Adipose tissue (tissue), 3 donors: ENCODE measurements around the gene ARVCF. TPM values are rescaled to one million over a fixed set of nuclear protein-coding genes. Genes with fewer than 3 reads are reported as not detected.

Experiments used
- H3K27ac ChIP-seq: one replicate; pipeline ENCODE4 v1.5.1; 2013; ENCODE audit warnings: low read depth, low read length
- WGBS, 3 donors: extraction: QIAGEN DNeasy Blood & Tissue Kit; methylation state at CpG; one replicate each; pipeline ENCODE4 v1.1.7; 2013; 5-methylcytosine and 5-hydroxymethylcytosine counted together
- polyA plus RNA-seq, 3 donors: library from polyadenylated mRNA; stranded (reverse); fragments of 200-250 nt; gene quantifications; one replicate each; pipeline ENCODE4 v1.2.3, GENCODE V29; 2013
- donor health status: healthy with polysubstance abuse.
- donor health status: Bipolar disorder and iron deficiency.
- donor health status: healthy.

The ARVCF gene
- polyA plus RNA-seq, 3 donors = 4.0 to 9.8 (median 8.5) TPM

DNA sequence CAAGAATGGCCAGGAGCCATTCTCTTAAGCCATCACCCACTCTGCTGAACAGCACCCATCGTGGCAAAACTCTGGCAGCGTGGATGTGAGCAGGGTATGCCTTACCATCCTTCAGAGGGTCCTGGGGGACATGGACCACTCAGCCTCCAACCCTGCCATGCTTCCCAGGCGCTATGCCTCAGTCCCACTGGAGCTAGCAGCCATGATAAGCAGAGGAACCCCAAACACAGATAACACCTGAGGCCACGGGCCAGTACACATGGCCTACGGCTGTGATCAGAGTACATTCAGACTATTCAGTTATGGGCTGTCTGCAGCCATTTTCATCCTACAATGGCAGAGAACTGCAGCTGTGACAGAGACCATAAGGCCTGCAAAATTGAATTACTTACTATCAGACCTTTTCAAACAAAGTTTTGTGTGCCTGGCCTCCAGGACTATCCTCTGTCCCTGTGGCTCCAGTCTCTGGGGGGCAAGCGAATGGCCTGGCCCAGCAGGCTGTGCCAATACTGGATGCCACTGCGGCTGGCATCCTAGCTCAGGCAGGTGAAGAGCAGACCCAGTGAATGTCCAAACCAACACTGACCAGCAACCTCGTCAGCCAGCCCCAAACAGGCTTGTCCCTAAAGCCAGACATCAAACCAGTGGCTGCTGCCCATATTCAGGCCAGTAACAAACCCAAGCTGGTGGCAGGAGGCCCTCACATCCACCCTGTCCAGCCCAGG lies 6.9 kb downstream of the ARVCF start:
- 91 to 95% (median 93%) methylated on average over 8 of the region's 8 CpGs for WGBS, 3 donors
- H3K27ac ChIP-seq = no peak overlapping the region

DNA sequence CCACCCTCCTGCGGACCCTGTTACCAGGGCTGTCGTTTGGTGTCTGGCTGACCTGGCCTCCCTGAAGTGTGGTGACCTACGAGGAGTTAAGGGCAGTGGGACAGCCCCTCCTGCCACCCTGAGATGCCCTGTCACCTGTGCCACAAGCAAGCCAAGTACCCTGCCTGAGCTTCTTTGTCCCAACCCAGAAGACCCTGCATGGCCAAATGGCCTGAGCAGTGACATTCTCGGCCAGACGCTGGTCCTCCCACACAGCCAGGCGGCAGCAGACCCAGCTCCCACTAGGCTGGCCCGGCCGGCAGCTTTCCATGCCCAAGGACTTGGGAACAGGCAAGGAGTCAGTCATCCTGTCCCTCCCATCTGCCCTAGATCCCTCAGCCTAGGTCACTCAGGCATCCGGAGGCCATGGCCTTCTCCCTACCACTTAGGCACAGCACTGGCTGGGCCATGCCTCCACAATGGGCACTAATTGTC lies 7.6 kb downstream of the ARVCF start:
- no peak overlapping the region for H3K27ac ChIP-seq
- WGBS, 3 donors = 89 to 94% (median 94%) methylated on average over 9 of the region's 9 CpGs

DNA sequence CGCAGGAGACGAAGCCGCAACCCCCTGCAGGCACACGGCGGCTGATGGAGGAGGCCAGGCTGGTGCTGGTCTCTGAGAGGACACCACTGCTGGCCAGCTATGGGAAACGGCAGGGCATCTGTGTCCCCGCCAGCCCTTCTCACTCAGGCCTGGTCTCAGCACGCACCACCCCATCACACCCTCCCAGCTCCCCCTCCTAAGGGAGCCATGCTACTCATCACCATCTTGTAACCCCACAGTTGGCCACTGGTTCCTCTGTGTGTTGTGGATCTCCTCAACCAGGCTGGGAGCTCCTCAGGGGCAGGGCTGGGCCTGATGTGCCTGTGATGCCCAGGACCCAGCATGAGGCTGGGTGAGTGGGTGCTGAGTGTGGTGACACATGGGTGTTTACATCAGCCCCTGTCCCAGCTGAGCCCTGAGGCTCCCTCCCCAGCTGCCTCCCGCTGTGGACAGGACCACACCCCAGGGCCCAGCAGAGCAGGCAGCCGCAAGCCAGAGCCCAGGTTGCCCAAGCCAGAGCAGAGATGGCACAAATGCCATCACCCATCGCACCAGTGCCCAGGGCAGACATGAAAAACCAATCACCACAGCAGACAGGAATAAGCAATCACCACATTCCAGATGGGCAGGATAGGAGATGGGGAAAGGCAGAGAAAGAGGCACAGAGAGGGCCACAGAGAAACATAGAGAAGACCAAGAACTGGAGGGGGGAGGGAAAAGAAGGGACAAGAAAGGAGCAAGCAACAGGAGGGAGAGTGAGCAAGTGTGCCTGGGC lies 8.2 kb downstream of the ARVCF start:
- WGBS, 3 donors = 86 to 95% (median 89%) methylated on average over 11 of the region's 11 CpGs
- no peak overlapping the region for H3K27ac ChIP-seq

DNA sequence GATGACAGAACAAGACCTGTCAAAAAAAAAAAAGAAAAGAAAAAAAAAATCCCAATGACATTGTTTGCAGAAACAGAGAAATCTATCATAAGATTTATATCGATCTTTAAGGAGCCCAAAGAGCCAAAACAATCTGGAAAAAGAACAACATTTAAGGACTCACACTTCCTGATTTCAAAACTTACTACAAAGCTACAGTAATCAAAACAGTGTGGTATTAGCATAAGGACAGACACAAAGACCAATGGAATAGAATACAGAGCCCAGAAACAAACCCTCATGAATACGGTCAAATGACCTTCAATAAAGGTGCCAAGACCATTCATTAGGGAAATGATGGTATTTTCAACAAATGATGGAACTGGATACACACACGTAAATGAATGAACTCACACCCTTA lies 12.2 kb downstream of the ARVCF start:
- no peak overlapping the region for H3K27ac ChIP-seq
- WGBS, 3 donors = 94 to 98% (median 95%) methylated on average over 3 of the region's 3 CpGs

DNA sequence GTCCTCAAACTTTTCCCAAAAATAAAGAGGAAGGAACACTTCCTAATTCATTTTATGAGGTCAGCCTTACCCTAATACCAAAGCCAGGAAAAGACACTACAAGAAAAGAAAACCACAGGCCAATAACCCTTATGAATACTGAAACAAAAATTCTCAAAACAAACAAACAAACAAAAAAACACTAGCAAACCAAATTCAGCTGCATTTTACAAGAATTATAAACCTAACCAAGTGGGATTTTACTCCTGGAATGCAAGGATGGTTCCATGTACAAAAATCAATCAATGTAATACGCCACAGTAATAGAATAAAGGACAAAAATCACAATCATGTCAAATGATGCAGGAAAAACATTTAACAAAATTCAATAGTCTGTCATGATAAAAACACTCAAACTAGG lies 13.3 kb downstream of the ARVCF start:
- 96 to 97% (median 97%) methylated on average over 1 of the region's 1 CpG for whole genome bisulfite sequencing, 3 donors
- no peak overlapping the region for H3K27ac ChIP-seq

DNA sequence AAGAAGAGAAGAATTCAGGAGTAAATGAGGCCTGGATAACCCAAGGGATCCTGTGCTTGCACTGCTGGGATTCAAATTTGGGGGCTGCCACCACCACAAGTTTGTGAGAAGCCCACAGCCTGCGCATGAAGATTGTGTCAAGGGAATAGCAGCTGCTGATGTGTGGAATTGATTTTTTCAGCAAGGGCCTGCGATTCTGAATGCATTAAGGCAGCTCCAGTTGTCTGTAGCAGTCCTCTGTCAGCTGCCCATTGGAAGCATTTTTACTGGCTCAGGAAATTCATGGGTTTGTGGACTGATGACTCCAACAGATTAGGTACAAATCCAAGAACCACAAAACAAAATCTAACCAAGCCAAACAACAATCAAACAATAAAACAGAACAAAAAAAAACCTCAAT lies 14.0 kb downstream of the ARVCF start:
- H3K27ac ChIP-seq = no peak overlapping the region
- WGBS, 3 donors = 78 to 88% (median 84%) methylated on average over 2 of the region's 2 CpGs

DNA sequence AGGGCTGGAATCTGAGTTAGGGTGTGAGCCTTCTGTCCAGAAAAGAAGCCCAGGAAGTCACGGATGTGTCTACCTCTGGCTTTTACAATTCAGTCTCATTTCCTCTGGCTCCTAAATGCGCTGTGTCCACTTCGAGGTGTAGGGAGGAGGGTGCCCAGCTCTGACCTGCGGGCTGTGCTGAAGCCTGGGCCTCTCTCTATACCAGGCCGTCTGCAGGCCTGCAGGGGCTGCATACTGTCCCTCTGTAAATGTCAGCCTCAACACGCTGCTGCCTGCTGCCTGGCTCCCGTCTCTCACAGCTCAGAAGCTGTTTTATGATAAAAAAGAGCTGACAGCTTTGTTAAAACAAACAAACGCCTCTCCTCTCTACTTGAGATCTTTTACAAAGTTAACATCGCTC lies 14.5 kb downstream of the ARVCF start:
- 85 to 90% (median 88%) methylated on average over 9 of the region's 9 CpGs for whole genome bisulfite sequencing, 3 donors
- H3K27ac ChIP-seq = no peak overlapping the region

DNA sequence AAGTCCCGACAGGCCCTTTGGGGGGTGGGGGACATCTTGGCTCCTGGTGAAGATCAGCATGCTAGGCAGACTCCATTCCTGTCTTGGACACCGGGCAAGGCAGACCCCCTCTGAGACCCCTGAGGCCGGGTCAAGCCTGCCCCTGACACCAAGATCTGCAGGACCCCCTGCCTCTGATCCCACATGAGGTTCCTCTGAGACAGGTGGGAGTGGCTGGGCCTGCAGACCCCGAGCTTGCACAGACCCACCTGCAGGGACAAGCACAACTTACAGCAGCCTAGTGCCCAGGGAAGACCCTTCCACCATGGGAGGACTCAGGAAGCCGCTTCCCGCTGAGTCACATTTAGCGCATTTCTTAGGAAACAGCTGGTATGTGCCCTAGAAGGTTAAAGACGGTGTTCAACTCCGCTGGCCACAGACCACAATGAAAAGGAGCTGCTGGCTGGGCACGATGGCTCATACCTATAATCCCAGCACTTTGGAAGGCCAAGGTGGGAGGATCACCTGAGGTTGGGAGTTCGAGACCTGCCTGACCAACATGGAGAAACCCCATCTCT lies 15.5 kb downstream of the ARVCF start:
- 62 to 91% (median 64%) methylated on average over 11 of the region's 11 CpGs for WGBS, 3 donors
- H3K27ac ChIP-seq = no peak overlapping the region

DNA sequence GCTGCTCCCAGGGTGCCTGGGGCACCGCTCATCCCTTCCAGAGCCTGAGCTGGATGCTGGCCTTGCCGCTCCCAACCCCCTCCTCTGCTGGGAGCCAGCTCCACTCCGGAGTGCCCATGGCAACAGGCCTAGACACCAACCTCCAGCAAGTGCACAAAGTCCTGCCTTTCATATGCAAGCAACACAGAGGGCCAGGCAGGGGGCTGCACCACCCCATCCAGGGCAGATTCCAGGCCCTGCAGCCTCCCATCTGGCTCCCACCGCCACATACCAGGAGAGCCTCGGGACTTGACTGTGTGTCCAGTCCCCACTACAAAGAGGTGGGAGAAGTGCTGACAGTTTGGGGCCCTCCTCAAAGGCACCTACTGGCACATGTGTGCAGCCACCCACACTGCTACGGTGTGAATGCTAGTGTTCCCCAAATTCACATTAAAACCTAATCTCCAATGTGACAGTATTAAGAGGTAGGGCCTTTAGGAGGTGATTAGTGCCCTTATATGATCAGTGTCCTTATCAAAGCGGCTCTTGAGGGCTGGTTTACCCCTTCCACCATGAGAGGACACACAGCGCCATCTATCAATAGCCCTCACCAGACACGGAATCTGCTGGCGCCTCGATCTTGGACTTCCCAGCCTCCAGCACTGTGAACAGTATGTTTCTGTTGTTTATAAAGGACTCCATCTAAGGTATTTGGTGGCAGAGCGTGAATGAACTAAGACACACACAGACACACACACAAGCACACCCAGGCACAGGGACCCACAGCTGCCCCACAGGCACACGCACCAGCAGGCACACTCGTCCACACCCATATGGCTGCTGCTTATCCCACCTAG lies 16.2 kb downstream of the ARVCF start:
- WGBS, 3 donors = 85 to 90% (median 87%) methylated on average over 14 of the region's 14 CpGs
- no peak overlapping the region for H3K27ac ChIP-seq

DNA sequence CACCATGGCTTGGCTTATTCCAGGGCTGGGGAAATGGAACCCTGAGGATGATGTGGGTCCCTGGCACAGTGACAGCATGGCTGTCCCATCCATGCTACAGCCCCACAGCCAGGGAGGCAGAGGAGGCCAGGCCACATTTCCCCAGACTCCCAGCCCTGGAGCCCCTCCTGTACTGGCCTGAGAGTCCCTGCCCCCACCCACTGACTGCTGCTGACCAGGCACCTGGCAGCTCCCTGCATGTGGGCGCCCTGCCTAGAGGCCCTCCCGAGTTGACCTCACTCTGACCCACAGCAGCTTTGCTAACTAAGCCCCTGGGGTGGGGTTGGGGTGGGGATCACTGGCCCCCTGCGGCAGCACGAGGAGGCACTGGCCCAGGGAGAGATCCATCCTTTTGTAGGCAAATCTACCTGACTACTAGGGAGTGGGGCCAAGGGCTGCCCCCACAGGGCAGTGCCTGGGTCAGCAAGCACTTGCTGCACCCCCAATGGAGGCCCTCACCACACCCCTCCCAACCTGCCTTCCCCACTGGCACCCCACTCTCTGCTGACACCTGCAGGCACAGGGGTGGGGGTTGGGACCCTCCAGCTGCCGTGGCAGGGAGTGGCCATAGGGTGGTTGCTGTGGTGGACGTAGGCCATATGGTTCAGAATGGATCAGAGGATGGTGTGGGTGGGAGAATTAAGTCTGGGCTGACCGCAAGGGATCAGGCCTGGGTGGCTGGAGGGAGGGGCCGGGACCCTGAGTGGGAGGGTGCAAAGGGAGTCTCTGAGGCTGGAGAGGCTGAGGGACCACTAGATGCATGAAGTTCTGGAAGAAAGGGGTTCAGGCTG lies 17.4 kb downstream of the ARVCF start:
- H3K27ac ChIP-seq = no peak overlapping the region
- WGBS, 3 donors = 67 to 80% (median 69%) methylated on average over 8 of the region's 8 CpGs

DNA sequence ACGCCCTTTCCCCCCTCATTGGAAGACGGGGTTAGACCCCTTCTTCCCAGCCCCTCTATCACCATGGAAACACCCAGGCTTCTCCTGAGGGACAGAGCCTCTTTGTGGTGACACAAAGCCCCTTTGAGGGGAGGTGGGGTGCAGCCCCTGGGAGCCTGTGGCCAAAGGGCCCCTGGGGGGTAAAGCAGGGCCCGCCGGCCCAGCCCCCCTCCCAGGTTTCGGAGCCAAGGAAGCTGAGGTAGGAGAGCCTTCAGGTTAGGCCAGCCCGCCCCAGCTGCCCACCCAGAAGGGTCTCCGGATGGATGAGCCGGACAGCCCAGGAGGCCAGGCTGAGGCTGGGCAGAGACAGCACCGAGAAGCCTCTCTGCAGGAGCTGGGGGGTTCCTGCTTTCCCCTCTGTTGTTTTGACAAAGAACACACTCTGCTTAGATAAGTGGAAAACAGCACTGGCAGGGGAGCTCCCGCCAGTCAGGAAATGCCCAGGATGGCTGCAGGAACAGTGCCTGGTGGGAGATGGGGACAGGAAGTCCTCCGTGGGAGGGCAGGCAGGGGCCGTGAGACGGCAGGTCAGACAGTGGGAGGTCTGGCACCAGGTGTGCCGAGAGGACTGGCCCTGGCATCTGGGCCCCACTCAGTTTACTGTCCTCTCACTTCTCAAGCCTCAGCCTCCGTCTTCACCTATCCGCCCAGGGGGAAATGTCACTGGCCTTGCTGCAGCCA lies 18.2 kb downstream of the ARVCF start:
- WGBS, 3 donors = 62 to 77% (median 63%) methylated on average over 15 to 16 of the region's 16 CpGs
- no peak overlapping the region for H3K27ac ChIP-seq

DNA sequence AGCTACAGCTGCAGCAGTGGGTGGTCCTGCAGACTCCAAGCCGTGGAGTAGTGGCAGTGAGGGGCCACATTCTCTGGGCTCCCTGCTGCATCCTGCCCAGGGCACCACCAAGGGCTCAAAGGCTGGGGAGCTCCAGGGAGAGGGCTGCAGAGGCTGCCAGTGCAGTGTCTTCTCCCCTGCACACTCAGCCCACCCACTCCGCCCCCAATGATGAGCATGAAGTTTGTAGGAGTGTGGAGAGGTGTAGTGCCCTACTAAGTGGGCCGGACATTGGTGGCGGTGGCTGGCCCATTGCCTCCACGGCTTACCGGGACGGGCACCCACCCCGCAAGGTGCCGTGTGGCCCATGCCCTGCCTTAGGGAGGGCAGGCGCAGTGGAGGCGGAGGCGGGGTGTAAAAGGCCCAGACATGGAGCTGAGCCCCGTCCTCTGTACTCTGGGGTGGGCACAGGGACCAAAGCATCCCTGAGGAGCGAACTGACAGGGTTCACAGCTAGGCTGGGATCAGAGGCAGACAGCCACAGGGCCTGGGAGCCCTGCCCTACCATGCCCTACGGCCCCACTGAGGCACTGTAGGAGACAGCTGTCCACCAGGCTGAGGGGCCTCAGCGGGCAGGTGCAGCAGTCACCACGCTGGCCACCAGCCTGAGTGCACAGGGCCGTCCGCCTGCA lies 18.9 kb downstream of the ARVCF start:
- H3K27ac ChIP-seq = no peak overlapping the region

DNA sequence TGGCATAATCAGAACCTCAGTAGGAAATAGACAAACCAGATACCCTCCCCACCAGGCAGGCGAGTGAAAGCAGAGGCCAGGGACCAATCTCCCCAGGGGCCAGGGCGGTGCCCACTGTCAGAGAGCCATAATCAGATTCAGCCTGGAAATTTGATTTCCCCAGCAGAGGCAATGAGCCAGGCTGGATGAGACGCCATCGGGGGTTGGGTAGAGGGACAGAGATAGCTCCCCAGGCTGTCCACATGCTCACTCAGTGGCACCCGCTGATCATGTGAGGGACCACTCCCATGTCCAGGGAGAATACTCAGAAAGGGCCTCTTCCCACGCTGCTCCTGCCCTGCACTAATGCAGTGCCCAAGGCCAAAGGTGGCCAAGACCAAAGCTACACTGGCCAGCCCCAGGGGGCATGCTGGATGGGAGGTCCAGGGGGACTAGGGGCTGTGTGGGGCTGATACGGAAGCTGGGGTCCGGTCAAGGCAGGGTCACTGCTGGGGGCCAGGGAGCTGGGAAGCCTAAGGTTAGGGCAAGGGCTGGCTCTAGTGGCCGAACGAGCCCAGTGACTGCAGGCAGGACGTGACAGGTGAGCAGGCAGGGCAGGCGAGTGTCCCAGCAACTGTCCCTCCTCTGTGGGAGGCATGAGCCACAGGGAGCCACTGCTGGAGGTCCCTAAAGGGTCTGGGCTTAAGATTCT lies 19.8 kb downstream of the ARVCF start:
- H3K27ac ChIP-seq = no peak overlapping the region
- 82 to 86% (median 84%) methylated on average over 12 of the region's 12 CpGs for WGBS, 3 donors

More for the DNA sequence above, 18.9 kb downstream of the ARVCF start:
- WGBS, 3 donors = 87 to 95% (median 95%) methylated on average over 19 of the region's 19 CpGs

DNA sequence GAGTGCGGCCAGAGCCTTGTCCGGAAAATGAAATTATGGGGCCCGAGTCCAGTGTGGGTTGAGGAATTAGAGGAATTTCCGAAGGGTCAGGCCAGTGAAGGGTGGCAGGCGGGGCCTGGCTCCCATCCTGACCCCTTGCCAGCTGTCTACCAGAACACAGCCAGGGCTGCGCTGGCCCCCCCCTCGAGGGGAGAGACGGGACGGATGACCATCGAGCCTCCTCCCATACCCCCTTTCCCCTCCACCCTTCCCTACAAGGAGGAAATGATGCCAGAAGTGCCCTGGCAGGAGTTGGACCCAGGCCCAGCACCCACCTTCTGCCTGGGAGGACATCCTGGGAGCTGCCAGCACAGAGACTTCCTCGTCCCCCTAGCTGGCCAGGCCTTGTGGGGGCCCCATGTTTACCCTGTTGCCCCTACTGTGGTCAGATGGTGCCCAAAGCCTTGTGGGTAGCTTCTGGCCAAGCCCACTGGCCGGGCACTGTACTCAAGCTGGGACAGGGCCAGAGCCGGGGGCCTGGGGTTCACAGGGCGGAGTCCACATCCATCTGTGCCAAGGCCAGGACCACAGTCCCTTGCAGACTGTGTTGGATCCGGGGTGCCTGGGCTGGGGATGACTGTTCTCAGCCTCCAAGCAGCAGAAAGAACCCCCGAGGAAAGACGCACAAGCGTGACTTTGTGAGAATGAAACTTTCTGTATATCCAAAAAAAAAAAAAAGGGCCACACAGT lies 20.8 kb downstream of the ARVCF start:
- WGBS, 3 donors = 59 to 79% (median 62%) methylated on average over 17 to 18 of the region's 18 CpGs
- no peak overlapping the region for H3K27ac ChIP-seq

DNA sequence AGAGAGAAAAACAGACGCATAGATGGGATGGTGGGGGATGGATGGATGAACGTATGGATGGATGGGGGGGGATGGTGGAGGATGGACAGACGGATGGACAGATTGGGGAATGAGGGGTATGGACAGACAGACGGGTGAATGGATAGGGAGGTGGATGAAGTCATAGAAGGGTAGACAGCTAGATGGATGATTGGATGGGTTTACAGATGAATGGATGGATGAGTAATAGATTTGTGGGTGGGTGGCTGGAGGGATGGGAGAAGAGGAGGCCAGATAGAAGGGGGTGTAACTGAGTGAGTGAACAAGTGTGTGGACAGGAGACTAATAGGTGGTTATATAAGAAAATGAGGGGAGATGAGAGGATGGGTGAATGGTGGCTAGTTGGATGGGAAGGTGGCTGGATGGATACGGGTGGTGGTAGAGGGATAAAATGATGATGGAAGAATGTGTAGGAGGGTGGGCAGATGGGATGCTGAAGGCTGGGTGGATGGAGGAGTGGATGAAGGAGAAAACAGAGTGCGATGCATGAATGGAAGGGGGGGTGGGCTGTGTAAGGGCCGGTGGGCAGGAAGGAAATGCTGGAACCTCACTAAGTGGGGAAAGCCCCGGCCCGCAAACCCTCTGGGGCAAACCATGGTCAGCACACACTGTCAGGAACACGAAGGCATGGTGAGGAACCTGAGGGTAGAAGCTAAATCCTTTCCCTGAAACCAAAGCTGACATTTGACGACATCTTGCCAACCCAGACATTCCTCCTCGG lies 21.6 kb downstream of the ARVCF start:
- 64 to 92% (median 71%) methylated on average over 12 of the region's 12 CpGs for WGBS, 3 donors
- no peak overlapping the region for H3K27ac ChIP-seq
